CD8-positive, alpha-beta memory T cell (primary cell): ENCODE measurements around the gene TBC1D3B. TPM values are rescaled to one million over a fixed set of nuclear protein-coding genes. Genes with fewer than 3 reads are reported as not detected.

Experiments used
- polyA plus RNA-seq: library from polyadenylated mRNA; unstranded; fragments of 300-500 nt; fragmentation: Illumina TruSeq; gene quantifications from one replicate; pipeline ENCODE4 v1.2.3, GENCODE V29; 2021
- total RNA-seq, 2 experiments: library from RNA; stranded (reverse); gene quantifications; one replicate each; pipeline ENCODE4 v1.2.3, GENCODE V29; 2021

The TBC1D3B gene
- total and polyA plus RNA-seq, 3 experiments from 2014 or later: 0.49 to 4.4 (median 3.3) TPM

Other genes with a start within 250 kb of the TBC1D3B start
- 1 to 10 TPM; 2.5 to 3.1 TPM for gene RDM1, start 245.9 kb downstream of the TBC1D3B start, total RNA-seq
- 2.8 TPM for gene RDM1, start 245.9 kb downstream of the TBC1D3B start, polyA plus RNA-seq
- not detected for gene LYZL6, start 232.9 kb downstream of the TBC1D3B start, total RNA-seq
- not detected for gene LYZL6, start 232.9 kb downstream of the TBC1D3B start, polyA plus RNA-seq
- not detected for gene CCL16, start 195.1 kb downstream of the TBC1D3B start, total RNA-seq
- gene CCL16, start 195.1 kb downstream of the TBC1D3B start, polyA plus RNA-seq: not detected
- gene CCL14, start 189.9 kb downstream of the TBC1D3B start, total RNA-seq: not detected
- gene CCL14, start 189.9 kb downstream of the TBC1D3B start, polyA plus RNA-seq: not detected
- not detected for gene CCL15, start 175.1 kb downstream of the TBC1D3B start, total RNA-seq
- gene CCL15, start 175.1 kb downstream of the TBC1D3B start, polyA plus RNA-seq: not detected
- under 1 TPM in 1 of 2 experiments, not detected in 1; 0.37 TPM for gene CCL23, start 158.7 kb downstream of the TBC1D3B start, total RNA-seq
- not detected for gene CCL23, start 158.7 kb downstream of the TBC1D3B start, polyA plus RNA-seq
- not detected for gene CCL18, start 112.4 kb downstream of the TBC1D3B start, total RNA-seq
- not detected for gene CCL18, start 112.4 kb downstream of the TBC1D3B start, polyA plus RNA-seq
- gene CCL3, start 86.5 kb downstream of the TBC1D3B start, total RNA-seq: 1,000 to 10,000 TPM; 1,154 to 1,264 TPM
- gene CCL3, start 86.5 kb downstream of the TBC1D3B start, polyA plus RNA-seq: 2.3 TPM
- 1,000 to 10,000 TPM; 1,703 to 1,794 TPM for gene CCL4, start 72.8 kb downstream of the TBC1D3B start, total RNA-seq
- gene CCL4, start 72.8 kb downstream of the TBC1D3B start, polyA plus RNA-seq: 161 TPM
- gene CCL3L1, start 20.1 kb upstream of the TBC1D3B start, total RNA-seq: 100 to 1,000 TPM; 138 to 164 TPM
- 2.9 TPM for gene CCL3L1, start 20.1 kb upstream of the TBC1D3B start, polyA plus RNA-seq
- gene CCL4L2, start 34.4 kb upstream of the TBC1D3B start, total RNA-seq: 100 to 1,000 TPM; 519 to 562 TPM
- gene CCL4L2, start 34.4 kb upstream of the TBC1D3B start, polyA plus RNA-seq: 4.9 TPM
- gene TBC1D3I, start 87.9 kb upstream of the TBC1D3B start, total RNA-seq: under 1 TPM; 0.20 to 0.51 TPM
- gene TBC1D3I, start 87.9 kb upstream of the TBC1D3B start, polyA plus RNA-seq: not detected
- gene TBC1D3G, start 147.2 kb upstream of the TBC1D3B start, total RNA-seq: not detected
- gene TBC1D3G, start 147.2 kb upstream of the TBC1D3B start, polyA plus RNA-seq: not detected
- not detected for gene TBC1D3H, start 211.8 kb upstream of the TBC1D3B start, total RNA-seq
- not detected for gene TBC1D3H, start 211.8 kb upstream of the TBC1D3B start, polyA plus RNA-seq